Mesendoderm (in vitro differentiated cells): Measurements from ENCODE around the gene VRK3.

Experiments used
- DNase-seq: peaks from one replicate; pipeline ENCODE4 v3.0.0; 2013
- H2AK5ac ChIP-seq: 2 replicates; pipeline ENCODE4 v1.6.1; 2013; ENCODE audit warnings: low read length, inconsistent platforms
- H2BK120ac ChIP-seq: 2 replicates; pipeline ENCODE4 v1.6.1; 2013; ENCODE audit warnings: low read depth, mild to moderate bottlenecking, low read length, moderate library complexity, mixed read lengths
- H2BK15ac ChIP-seq: replicated peaks from 2 replicates; pipeline ENCODE4 v1.6.1; 2013; ENCODE audit warnings: low read depth, mild to moderate bottlenecking, moderate library complexity
- H2BK5ac ChIP-seq: 2 replicates; pipeline ENCODE4 v1.6.1; 2013; ENCODE audit warnings: low read length, inconsistent platforms
- H3K18ac ChIP-seq: 2 replicates; pipeline ENCODE4 v1.6.1; 2013; ENCODE audit warnings: mild to moderate bottlenecking, low read length, mixed read lengths
- H3K23ac ChIP-seq: one replicate; pipeline ENCODE4 v1.6.1; 2013; ENCODE audit warnings: low read length
- H3K27ac ChIP-seq: 2 replicates; pipeline ENCODE4 v1.5.1; 2013; ENCODE audit warnings: low read depth, mild to moderate bottlenecking, inconsistent platforms, low read length, moderate library complexity
- H3K27me3 ChIP-seq: 2 replicates; pipeline ENCODE4 v1.6.1; 2013; ENCODE audit warnings: low read length, control low read depth, mild to moderate bottlenecking, inconsistent platforms; ENCODE audit not compliant: insufficient read depth, poor library complexity
- H3K36me3 ChIP-seq: 2 replicates; pipeline ENCODE4 v1.6.1; 2013; ENCODE audit warnings: low read length, inconsistent platforms; ENCODE audit not compliant: control insufficient read depth, insufficient read depth
- H3K4ac ChIP-seq: one replicate; pipeline ENCODE4 v1.6.1; 2013; ENCODE audit warnings: low read depth, mild to moderate bottlenecking, low read length, moderate library complexity
- H3K4me1 ChIP-seq: 2 replicates; pipeline ENCODE4 v1.6.1; 2013; ENCODE audit warnings: low read depth, low read length, inconsistent platforms; ENCODE audit not compliant: control insufficient read depth
- H3K4me2 ChIP-seq: 2 replicates; pipeline ENCODE4 v1.6.1; 2013; ENCODE audit warnings: low read length
- H3K4me3 ChIP-seq: 2 replicates; pipeline ENCODE4 v1.5.1; 2013; ENCODE audit warnings: mild to moderate bottlenecking, low read length
- H3K56ac ChIP-seq: one replicate; pipeline ENCODE4 v1.6.1; 2013; ENCODE audit warnings: low read length
- H3K79me1 ChIP-seq: 2 replicates; pipeline ENCODE4 v1.6.1; 2013; ENCODE audit warnings: low read length, inconsistent platforms
- H3K79me2 ChIP-seq: 2 replicates; pipeline ENCODE4 v1.6.1; 2013; ENCODE audit warnings: mild to moderate bottlenecking, low read length; ENCODE audit not compliant: control insufficient read depth, insufficient read depth
- H3K9ac ChIP-seq: 2 replicates; pipeline ENCODE4 v1.6.1; 2013; ENCODE audit warnings: low read length, inconsistent platforms
- H4K5ac ChIP-seq: one replicate; pipeline ENCODE4 v1.6.1; 2013; ENCODE audit warnings: low read length
- H4K8ac ChIP-seq: one replicate; pipeline ENCODE4 v1.6.1; 2013; ENCODE audit warnings: low read depth, mild to moderate bottlenecking, control low read depth, low read length, moderate library complexity
- WGBS: extraction: QIAGEN DNeasy Blood & Tissue Kit; methylation state at CpG from one replicate; pipeline ENCODE4 v1.1.7; 2013; ENCODE audit warnings: low lambda C conversion rate, missing lambda C conversion rate; ENCODE audit not compliant: insufficient coverage; ENCODE audit errors: extremely low coverage; 5-methylcytosine and 5-hydroxymethylcytosine counted together

VRK3 gene

DNA sequence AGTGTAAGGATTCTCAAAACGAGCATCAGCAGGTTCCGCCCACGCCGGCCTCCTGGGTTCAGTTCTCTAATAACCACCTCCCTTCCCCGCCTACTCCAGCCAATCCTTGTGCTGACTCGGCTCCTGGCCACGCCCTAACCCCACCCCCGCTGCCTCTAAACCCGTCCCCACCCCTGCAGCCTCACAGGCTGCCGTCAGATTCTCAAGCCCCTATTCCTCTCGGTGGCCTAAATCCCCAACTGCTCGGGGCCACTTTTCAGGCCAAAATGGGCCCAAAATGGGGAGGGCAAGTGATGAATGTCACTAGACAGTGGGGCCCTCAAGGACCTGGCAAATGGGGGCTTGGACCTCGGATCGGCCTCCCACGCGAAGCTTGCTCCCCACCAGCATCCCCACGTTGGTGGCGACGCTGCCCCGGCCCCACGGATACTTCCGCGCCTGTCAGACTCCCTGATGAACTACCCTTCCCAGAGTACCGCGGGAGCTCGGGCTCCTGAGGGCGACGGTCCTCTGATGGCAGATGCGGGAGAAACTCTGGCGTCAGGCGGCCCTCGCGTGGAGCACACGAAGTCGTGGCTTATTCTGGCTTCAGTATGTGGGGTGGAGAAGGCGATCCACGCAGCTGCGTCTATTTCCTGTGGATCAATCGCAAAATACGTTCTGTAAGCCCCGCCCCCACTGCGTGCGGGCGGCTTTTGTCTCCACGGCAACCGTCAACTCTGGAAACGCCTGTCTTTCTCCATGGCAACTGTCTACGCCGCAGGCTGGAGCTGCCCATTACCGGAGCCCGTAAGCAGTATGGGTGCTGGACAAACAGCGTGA lies 25.4 kb upstream of the VRK3 start:
- Histone ChIP-seq H4K8ac (no peak overlapping the region), H3K79me1 (no peaks in the 10 kb centered on the region), H3K56ac (peak overlapping the region; percentile 2), H3K36me3 (peaks cover 11% of the 10 kb centered on the region), H3K4me2 (peak overlapping the region; percentile 16), H3K27me3 (no peaks in the 10 kb centered on the region), H3K18ac (no peak overlapping the region), H2BK5ac (no peak overlapping the region), H3K23ac (no peak overlapping the region), H3K27ac (no peak overlapping the region), H2BK15ac (no peak overlapping the region), H2AK5ac (no peak overlapping the region), H2BK120ac (no peak overlapping the region), H4K5ac (no peak overlapping the region), H3K4me1 (no peaks in the 10 kb centered on the region), H3K4ac (no peak overlapping the region), H3K79me2 (no peaks in the 10 kb centered on the region), H3K4me3 (no peak overlapping the region), H3K9ac (no peak overlapping the region)
- DNase-seq = peak; percentile 77
- WGBS = no CpG with 5 or more reads among the region's 52 CpGs

DNA sequence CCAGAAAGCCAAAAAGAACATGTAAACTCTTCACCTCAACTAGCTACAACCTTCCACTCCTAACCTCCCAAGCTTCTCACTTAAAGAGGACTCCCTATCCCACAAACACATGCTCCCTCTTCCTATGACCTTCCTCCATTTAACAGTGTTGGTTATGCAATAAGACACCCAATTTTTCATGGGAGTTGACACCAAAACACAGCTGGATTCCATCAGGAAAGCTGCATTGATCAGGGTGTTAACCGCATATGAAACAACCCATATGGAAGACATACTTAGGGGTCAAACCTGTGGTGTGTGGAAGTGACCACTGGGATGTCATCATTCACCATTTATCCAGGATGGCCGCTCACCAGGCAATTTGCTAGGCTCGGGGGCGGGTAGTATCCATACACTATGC lies 22.5 kb upstream of the VRK3 start:
- Histone ChIP-seq H2BK5ac (no peak overlapping the region), H3K4me2 (no peak overlapping the region), H2BK120ac (no peak overlapping the region), H3K4ac (no peak overlapping the region), H2AK5ac (no peak overlapping the region), H3K9ac (no peak overlapping the region), H3K4me1 (no peaks in the 10 kb centered on the region), H3K23ac (no peak overlapping the region), H3K56ac (no peak overlapping the region), H3K18ac (no peak overlapping the region), H3K4me3 (no peak overlapping the region), H3K27ac (no peak overlapping the region), H3K79me1 (no peaks in the 10 kb centered on the region), H3K79me2 (no peaks in the 10 kb centered on the region), H4K8ac (no peak overlapping the region), H4K5ac (no peak overlapping the region), H3K36me3 (peaks cover 24% of the 10 kb centered on the region), H3K27me3 (no peaks in the 10 kb centered on the region), H2BK15ac (no peak overlapping the region)
- whole genome bisulfite sequencing = no CpG with 5 or more reads among the region's 4 CpGs
- no peak for DNase-seq

DNA sequence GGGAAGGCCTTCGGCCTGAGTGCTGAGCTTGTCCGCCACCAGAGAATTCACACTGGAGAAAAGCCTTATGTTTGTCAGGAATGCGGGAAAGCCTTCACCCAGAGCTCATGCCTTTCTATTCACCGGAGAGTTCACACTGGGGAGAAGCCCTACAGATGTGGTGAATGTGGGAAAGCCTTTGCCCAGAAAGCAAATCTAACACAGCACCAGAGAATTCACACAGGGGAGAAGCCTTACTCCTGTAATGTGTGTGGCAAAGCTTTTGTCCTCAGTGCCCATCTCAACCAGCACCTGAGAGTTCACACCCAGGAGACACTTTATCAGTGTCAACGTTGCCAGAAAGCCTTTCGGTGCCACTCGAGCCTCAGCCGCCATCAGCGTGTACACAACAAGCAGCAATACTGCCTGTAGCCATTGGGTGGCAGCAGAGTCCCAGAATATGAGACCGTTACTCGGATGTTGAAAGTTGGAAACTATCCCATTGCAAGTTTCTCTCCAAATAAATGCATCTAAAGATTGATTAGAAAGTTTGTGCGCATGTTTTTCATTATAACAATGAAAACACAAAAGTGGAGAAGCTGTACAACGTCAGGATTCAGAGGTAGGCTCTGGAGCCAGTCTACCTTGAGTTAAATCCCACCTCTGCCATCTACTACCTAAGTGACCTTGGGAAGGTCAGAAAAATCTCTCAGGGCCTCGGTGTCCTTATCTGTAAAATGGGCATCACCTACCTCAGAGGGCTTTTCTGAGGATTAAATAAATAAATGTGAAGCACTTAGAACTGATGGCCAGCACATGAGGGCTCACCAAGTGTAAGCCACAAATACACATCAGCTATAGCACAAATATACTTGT lies 21.7 kb upstream of the VRK3 start:
- Histone ChIP-seq H2BK5ac (no peak overlapping the region), H3K56ac (no peak overlapping the region), H3K27ac (no peak overlapping the region), H3K4me2 (no peak overlapping the region), H4K8ac (no peak overlapping the region), H3K9ac (no peak overlapping the region), H3K4ac (no peak overlapping the region), H3K36me3 (peaks cover 30% of the 10 kb centered on the region), H3K4me1 (no peaks in the 10 kb centered on the region), H2BK15ac (no peak overlapping the region), H3K27me3 (no peaks in the 10 kb centered on the region), H3K23ac (no peak overlapping the region), H3K4me3 (no peak overlapping the region), H3K79me2 (no peaks in the 10 kb centered on the region), H3K79me1 (no peaks in the 10 kb centered on the region), H2BK120ac (no peak overlapping the region), H3K18ac (no peak overlapping the region), H2AK5ac (no peak overlapping the region), H4K5ac (no peak overlapping the region)
- WGBS = no CpG with 5 or more reads among the region's 14 CpGs
- peak; percentile 57 for DNase-seq

DNA sequence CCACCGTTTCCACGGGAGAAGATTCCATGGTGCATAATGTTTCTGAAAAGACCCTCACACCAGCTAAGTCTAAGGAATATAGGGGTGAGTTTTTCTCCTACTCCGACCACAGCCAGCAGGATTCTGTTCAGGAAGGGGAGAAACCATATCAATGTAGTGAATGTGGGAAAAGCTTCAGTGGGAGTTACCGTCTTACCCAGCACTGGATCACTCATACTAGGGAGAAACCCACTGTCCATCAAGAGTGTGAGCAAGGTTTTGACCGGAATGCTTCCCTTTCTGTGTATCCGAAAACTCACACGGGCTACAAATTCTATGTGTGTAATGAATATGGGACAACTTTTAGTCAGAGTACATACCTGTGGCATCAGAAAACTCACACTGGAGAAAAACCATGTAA lies 19.8 kb upstream of the VRK3 start:
- H3K79me2 ChIP-seq = no peaks in the 10 kb centered on the region
- H3K27ac ChIP-seq = no peak overlapping the region
- no peak overlapping the region for H4K8ac ChIP-seq
- DNase-seq = no peak
- H3K18ac ChIP-seq = no peak overlapping the region
- no peak overlapping the region for H4K5ac ChIP-seq
- H3K23ac ChIP-seq = no peak overlapping the region
- H3K79me1 ChIP-seq = no peaks in the 10 kb centered on the region
- peaks cover 42% of the 10 kb centered on the region for H3K36me3 ChIP-seq
- WGBS = no CpG with 5 or more reads among the region's 7 CpGs
- H2BK15ac ChIP-seq = no peak overlapping the region
- no peak overlapping the region for H3K9ac ChIP-seq
- no peak overlapping the region for H2AK5ac ChIP-seq
- no peak overlapping the region for H3K56ac ChIP-seq
- H3K4me3 ChIP-seq = peak overlapping the region; percentile 22
- no peak overlapping the region for H3K4ac ChIP-seq
- H3K4me1 ChIP-seq = no peaks in the 10 kb centered on the region
- no peak overlapping the region for H2BK120ac ChIP-seq
- H3K4me2 ChIP-seq = no peak overlapping the region
- no peaks in the 10 kb centered on the region for H3K27me3 ChIP-seq
- no peak overlapping the region for H2BK5ac ChIP-seq

DNA sequence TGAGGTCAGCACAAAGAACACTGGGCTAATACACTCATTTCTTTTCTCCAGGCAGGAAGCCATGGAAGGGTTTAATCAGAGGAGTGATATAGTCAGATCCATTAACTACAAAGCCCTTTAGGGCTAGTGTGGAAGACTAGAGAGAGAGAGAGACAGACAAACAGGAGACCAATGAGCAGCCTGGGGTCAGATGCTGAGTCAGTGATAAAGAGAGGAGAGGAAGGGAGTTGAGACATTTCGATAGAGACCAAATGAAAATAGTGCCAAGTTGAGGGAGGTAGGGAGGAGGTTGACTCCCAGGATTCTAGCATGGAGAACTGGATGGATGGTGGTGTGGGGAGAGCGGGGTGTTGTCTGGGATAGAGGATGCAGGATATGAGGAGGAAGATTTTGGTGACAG lies 18.8 kb upstream of the VRK3 start:
- no peak for DNase-seq
- no CpG with 5 or more reads among the region's 2 CpGs for WGBS
- H3K27me3 ChIP-seq = no peaks in the 10 kb centered on the region
- no peak overlapping the region for H3K18ac ChIP-seq
- no peak overlapping the region for H2AK5ac ChIP-seq
- H4K5ac ChIP-seq = no peak overlapping the region
- no peak overlapping the region for H2BK15ac ChIP-seq
- no peak overlapping the region for H4K8ac ChIP-seq
- H3K4me1 ChIP-seq = no peaks in the 10 kb centered on the region
- H3K23ac ChIP-seq = no peak overlapping the region
- peaks cover 47% of the 10 kb centered on the region for H3K36me3 ChIP-seq
- H3K79me1 ChIP-seq = no peaks in the 10 kb centered on the region
- H3K9ac ChIP-seq = no peak overlapping the region
- H2BK5ac ChIP-seq = no peak overlapping the region
- no peak overlapping the region for H2BK120ac ChIP-seq
- peak overlapping the region; percentile 22 for H3K4me3 ChIP-seq
- H3K4me2 ChIP-seq = no peak overlapping the region
- no peak overlapping the region for H3K4ac ChIP-seq
- H3K27ac ChIP-seq = no peak overlapping the region
- no peak overlapping the region for H3K56ac ChIP-seq
- H3K79me2 ChIP-seq = no peaks in the 10 kb centered on the region
